ENCODE results near the gene DISC1. TPM values are rescaled to one million over a fixed set of nuclear protein-coding genes. Genes with fewer than 3 reads are reported as not detected.
"Not testable (repeated sequence)": the region's sequence is repeated elsewhere in the genome, so short reads cannot be mapped to it uniquely, and the experiment has no call there.

The DISC1 gene
- total RNA-seq, 2 donors from 2014 or later, result 8.0 to 9.4 TPM

DNA sequence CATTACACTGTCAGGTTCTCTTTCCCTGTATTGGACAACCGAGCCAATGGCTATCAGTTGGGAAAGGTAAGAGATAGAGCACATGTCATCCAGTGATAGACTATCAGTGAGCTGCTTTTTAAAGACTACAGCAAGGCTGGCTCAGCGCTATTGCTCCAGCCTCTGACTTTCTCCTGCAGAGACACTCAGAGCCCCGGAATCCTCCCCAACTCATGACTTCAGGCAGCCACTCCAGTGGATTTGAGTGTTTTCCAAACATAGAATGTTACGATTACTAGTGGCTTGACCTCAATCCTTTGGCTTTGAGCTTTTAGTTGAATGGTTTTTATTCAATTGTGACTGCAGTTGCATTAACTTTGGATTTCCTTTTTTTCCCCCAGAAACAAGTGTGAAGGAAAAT lies 331.9 kb downstream of the DISC1 start:
- H3K9me3 Mint-ChIP-seq, result peaks cover under 1% of the 10 kb centered on the region

GRCh38 chr1:231959225-231959884 lies 332.8 kb downstream of the DISC1 start:
- Histone ChIP-seq H3K27me3 (ENCODE audit: control insufficient read depth, insufficient read depth, low read length, poor library complexity, severe bottlenecking) (no peaks in the 10 kb centered on the region), H3K9me3 (ENCODE audit: control insufficient read depth, low read length) (no peaks in the 10 kb centered on the region), H3K4me3 (ENCODE audit: low read length) (no peak overlapping the region), H3K9ac (ENCODE audit: extremely low read depth, low read length, poor library complexity, severe bottlenecking) (no peak overlapping the region), H3K4me1 (ENCODE audit: control insufficient read depth, insufficient read depth, low read length) (no peaks in the 10 kb centered on the region), H3K27ac (ENCODE audit: low read depth, low read length) (no peak overlapping the region), H3K36me3 (ENCODE audit: control insufficient read depth, insufficient read depth, low read length) (no peaks in the 10 kb centered on the region)
- 94 to 96% methylated on average over 3 to 6 of the region's 6 CpGs for WGBS, 2 experiments (ENCODE audit: insufficient coverage in 1 of 2, insufficient read length in 1 of 2)
- DNase-seq, result no peak
- H3K4me3 Mint-ChIP-seq, result no peak overlapping the region
- peaks cover 4% of the 10 kb centered on the region for H3K4me1 Mint-ChIP-seq
- no peak for TF ChIP-seq CTCF (conservative IDR thresholded peaks at IDR 0.05)
- H3K27ac Mint-ChIP-seq, result no peak overlapping the region
- no peaks in the 10 kb centered on the region for H3K27me3 Mint-ChIP-seq (ENCODE audit: insufficient read depth)
- H3K9me3 Mint-ChIP-seq, result peaks cover 5% of the 10 kb centered on the region
- peaks cover 7% of the 10 kb centered on the region for H3K36me3 Mint-ChIP-seq (ENCODE audit: low read depth)

More for the DNA sequence above, 331.9 kb downstream of the DISC1 start:
- Histone ChIP-seq H3K9me3 (ENCODE audit: control insufficient read depth, low read length) (no peaks in the 10 kb centered on the region), H3K27me3 (ENCODE audit: control insufficient read depth, insufficient read depth, low read length, poor library complexity, severe bottlenecking) (no peaks in the 10 kb centered on the region), H3K4me1 (ENCODE audit: control insufficient read depth, insufficient read depth, low read length) (no peaks in the 10 kb centered on the region), H3K9ac (ENCODE audit: extremely low read depth, low read length, poor library complexity, severe bottlenecking) (no peak overlapping the region), H3K4me3 (ENCODE audit: low read length) (no peak overlapping the region), H3K27ac (ENCODE audit: low read depth, low read length) (no peak overlapping the region), H3K36me3 (ENCODE audit: control insufficient read depth, insufficient read depth, low read length) (no peaks in the 10 kb centered on the region)
- Mint-ChIP-seq H3K27ac (no peak overlapping the region), H3K36me3 (ENCODE audit: low read depth) (peaks cover 4% of the 10 kb centered on the region), H3K4me1 (no peaks in the 10 kb centered on the region), H3K27me3 (ENCODE audit: insufficient read depth) (no peaks in the 10 kb centered on the region), H3K4me3 (no peak overlapping the region)
- TF ChIP-seq CTCF (conservative IDR thresholded peaks at IDR 0.05), result no peak
- WGBS, 2 experiments (ENCODE audit: insufficient coverage in 1 of 2, insufficient read length in 1 of 2), result 90 to 100% methylated on average over 3 to 4 of the region's 4 CpGs
- DNase-seq, result no peak

- not testable (repeated sequence) for H3K9ac ChIP-seq (ENCODE audit: extremely low read depth, low read length, poor library complexity, severe bottlenecking); H3K36me3 ChIP-seq (ENCODE audit: control insufficient read depth, insufficient read depth, low read length); H3K27ac ChIP-seq (ENCODE audit: low read depth, low read length); H3K36me3 Mint-ChIP-seq (ENCODE audit: low read depth); H3K4me1 ChIP-seq (ENCODE audit: control insufficient read depth, insufficient read depth, low read length); H3K9me3 ChIP-seq (ENCODE audit: control insufficient read depth, low read length); H3K27me3 Mint-ChIP-seq (ENCODE audit: insufficient read depth); H3K27ac Mint-ChIP-seq; H3K27me3 ChIP-seq (ENCODE audit: control insufficient read depth, insufficient read depth, low read length, poor library complexity, severe bottlenecking); H3K4me3 Mint-ChIP-seq; H3K4me3 ChIP-seq (ENCODE audit: low read length); H3K9me3 Mint-ChIP-seq; DNase-seq
- 83 to 96% methylated on average over 1 of the region's 1 CpG for WGBS, 2 experiments (ENCODE audit: insufficient coverage in 1 of 2, insufficient read length in 1 of 2)
- H3K4me1 Mint-ChIP-seq, result peaks cover 11% of the 10 kb centered on the region
These were observed 335.2 kb downstream of the DISC1 start for GRCh38 chr1:231961801-231962200.

DNA sequence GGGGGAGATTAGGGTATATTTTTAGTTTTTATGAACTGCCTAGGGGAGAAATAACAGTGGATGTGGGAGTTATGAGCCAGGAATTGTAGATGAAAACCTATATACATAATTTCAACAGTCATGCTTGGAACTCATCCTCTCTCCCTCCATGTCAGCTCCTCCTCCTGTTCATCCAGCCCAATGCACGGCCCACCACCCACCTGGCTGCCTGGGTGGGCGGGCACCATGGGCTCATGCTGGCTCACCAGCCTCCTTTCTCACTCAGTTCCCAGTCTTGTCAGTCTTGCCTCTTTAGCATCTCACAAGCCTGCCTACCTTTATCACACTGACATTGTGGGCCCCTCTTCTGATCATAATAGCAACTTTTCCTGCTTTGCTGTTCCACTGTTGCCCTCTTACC lies 336.0 kb downstream of the DISC1 start:
- peaks cover 11% of the 10 kb centered on the region for H3K4me1 Mint-ChIP-seq
- peaks cover 5% of the 10 kb centered on the region for H3K9me3 Mint-ChIP-seq
- WGBS, 2 experiments (ENCODE audit: insufficient coverage in 1 of 2, insufficient read length in 1 of 2), result 71 to 87% methylated on average over 1 to 2 of the region's 2 CpGs
- DNase-seq, result no peak
- H3K36me3 Mint-ChIP-seq (ENCODE audit: low read depth), result peaks cover 3% of the 10 kb centered on the region
- H3K4me3 Mint-ChIP-seq, result no peak overlapping the region
- no peak overlapping the region for H3K27ac ChIP-seq (ENCODE audit: low read depth, low read length)
- no peak overlapping the region for H3K9ac ChIP-seq (ENCODE audit: extremely low read depth, low read length, poor library complexity, severe bottlenecking)
- no peaks in the 10 kb centered on the region for H3K27me3 ChIP-seq (ENCODE audit: control insufficient read depth, insufficient read depth, low read length, poor library complexity, severe bottlenecking)
- no peaks in the 10 kb centered on the region for H3K4me1 ChIP-seq (ENCODE audit: control insufficient read depth, insufficient read depth, low read length)
- no peaks in the 10 kb centered on the region for H3K9me3 ChIP-seq (ENCODE audit: control insufficient read depth, low read length)
- H3K36me3 ChIP-seq (ENCODE audit: control insufficient read depth, insufficient read depth, low read length), result no peaks in the 10 kb centered on the region
- H3K4me3 ChIP-seq (ENCODE audit: low read length), result no peak overlapping the region
- no peak overlapping the region for H3K27ac Mint-ChIP-seq
- TF ChIP-seq CTCF (conservative IDR thresholded peaks at IDR 0.05), result no peak
- H3K27me3 Mint-ChIP-seq (ENCODE audit: insufficient read depth), result no peaks in the 10 kb centered on the region
